Measurements from ENCODE around the gene PAQR5.
"Not testable (repeated sequence)": the region's sequence is repeated elsewhere in the genome, so short reads cannot be mapped to it uniquely, and the experiment has no call there.

PAQR5 gene

DNA sequence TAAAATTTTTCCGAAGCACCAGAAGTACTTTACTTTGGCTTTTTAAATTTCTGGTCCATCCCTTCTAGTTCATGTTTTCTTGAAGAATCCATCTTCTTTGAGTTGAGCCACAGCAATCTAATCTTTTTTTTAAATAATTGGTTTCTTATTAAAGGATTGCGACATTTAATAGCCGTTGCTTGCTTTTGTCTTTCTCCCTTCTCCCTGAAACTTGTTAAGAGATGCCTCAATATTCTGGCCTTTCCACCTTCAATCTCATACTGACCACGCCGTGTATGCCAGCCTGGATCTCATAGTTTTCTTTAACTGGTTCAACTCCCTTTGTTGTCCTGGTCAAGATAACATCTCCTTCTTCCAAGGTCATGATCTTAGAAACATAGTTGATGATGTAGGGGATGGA is 135.5 kb downstream of the PAQR5 start:
- DNase-seq: no peak

GRCh38 chr15:69434679-69435078 is 136.0 kb downstream of the PAQR5 start:
- no peak for DNase-seq

DNA sequence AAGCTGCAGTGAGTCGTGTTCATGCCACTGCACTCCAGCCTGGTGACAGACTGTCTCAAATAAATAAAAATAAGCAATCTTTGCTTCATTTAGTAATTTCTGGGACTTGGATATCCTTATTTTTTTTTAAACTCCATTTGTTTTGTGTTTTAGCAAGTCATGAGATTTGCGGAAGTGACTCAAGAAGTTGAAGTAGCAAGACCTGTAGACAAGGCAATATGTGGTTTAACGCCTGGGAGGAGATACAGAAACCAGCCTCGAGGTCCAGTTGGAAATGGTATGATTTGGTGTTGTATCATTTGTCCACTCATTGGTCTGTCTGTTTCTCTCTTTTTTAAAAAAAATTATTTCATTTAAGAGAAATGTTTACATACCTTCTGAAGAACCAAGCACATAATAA is 137.3 kb downstream of the PAQR5 start:
- no peak for DNase-seq

DNA sequence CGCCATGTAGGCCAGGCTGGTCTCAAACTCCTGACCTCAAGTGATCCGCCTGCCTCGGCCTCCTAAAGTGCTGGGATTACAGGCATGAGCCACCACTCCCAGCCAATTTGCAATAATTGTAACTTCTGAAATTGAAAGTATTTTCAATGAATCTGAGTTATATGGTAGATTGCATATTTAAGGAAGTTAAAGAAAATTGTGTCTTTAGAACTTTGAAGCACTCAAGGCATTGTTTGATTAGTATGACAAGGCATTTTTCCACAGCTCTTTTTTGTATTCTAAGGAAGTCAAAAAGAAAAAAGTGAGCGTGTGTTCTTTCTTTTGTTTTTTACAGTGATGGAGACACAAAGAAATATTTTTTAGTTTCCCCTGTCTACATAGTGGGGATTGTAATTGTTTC is 138.2 kb downstream of the PAQR5 start:
- no peak for DNase-seq

- no peak for DNase-seq
Observed at GRCh38 chr15:69439623-69440022, 140.9 kb downstream of the PAQR5 start.

DNA sequence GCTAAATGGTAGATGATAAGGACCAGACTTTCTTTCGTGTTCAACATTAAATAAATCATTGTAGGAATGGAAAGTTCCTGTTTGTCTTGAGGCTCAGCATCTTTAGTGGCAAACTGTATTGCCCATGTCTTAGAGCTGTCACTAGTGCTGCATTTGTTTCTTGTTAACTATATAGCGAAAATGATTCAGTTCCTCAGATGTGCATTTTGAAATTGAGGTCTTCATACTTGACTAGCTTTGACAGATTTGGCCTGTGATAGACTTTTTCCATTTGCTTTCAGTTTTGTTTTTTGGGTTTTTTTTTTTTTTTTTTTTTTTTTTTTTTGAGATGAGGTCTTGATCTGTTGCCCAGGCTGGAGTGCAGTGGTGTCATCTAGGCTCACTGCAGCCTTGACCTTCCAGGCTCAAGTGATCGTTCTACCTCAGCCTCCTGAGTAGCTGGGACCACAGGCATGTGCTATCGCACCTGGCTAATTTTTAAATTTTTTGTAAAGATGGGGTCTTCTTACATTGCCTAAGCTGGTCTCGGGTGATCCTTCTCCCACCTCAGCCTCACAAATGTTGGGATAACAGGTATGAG is 144.4 kb downstream of the PAQR5 start:
- no peak for DNase-seq

DNA sequence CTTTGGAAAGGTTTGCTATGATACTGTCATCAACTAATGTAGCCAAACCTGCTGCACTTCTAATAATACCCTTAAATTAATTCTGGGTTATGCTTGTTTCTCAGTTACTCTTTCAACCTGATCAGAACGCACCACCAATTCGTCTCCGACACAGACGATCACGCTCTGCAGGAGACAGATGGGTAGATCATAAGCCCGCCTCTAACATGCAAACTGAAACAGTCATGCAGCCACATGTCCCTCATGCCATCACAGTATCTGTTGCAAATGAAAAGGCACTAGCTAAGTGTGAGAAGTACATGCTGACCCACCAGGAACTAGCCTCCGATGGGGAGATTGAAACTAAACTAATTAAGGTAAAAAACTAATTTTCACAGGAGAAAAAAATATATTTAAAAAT is 146.0 kb downstream of the PAQR5 start:
- DNase-seq: no peak

GRCh38 chr15:69446953-69447352 is 148.2 kb downstream of the PAQR5 start:
- no peak for DNase-seq

- not testable (repeated sequence) for DNase-seq
Observed at GRCh38 chr15:69450221-69450620, 151.5 kb downstream of the PAQR5 start.

DNA sequence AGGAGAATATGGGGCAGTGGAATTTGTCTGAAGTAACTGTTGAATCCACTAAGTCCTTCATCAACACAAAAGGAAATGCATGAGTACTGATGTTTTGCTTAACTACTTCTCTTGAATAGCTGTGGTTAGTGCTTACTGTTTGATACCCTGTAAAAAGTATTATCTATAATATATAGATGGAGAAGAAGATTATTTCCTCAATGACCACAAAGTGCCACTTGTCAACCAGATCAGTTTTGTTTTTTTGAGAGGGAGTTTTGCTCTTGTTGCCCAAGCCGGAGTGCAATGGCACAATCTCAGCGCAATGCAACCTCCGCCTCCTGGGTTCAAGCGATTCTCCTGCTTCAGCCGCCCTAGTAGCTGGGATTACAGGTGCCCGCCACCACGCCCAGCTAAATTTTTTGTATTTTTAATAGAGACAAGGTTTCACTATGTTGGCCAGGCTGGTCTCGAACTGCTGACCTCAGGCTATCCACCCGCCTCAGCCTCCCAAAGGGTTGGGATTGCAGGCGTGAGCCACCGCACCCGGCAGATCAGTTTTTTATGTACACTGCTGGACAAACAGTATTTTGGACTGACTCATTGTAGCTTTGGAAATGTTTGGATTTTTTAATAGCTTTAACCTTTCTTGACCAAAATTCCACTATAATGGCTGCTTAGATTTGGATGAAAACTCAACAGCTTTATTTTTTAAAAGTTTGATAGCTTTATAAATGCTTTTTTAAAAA is 152.4 kb downstream of the PAQR5 start:
- no peak for DNase-seq

GRCh38 chr15:69451951-69452691 is 153.4 kb downstream of the PAQR5 start:
- peak; percentile 88 for DNase-seq

- DNase-seq: peak; percentile 98
Observed at GRCh38 chr15:69452692-69453521, 154.2 kb downstream of the PAQR5 start, which contains the start of gene RPLP1. TSS of gene RPLP1 (plus strand) at chr15:69452818. CDS start at chr15:69452949, 131 bp downstream.

- DNase-seq: no peak
Observed at GRCh38 chr15:69454953-69455352, 156.2 kb downstream of the PAQR5 start.

DNA sequence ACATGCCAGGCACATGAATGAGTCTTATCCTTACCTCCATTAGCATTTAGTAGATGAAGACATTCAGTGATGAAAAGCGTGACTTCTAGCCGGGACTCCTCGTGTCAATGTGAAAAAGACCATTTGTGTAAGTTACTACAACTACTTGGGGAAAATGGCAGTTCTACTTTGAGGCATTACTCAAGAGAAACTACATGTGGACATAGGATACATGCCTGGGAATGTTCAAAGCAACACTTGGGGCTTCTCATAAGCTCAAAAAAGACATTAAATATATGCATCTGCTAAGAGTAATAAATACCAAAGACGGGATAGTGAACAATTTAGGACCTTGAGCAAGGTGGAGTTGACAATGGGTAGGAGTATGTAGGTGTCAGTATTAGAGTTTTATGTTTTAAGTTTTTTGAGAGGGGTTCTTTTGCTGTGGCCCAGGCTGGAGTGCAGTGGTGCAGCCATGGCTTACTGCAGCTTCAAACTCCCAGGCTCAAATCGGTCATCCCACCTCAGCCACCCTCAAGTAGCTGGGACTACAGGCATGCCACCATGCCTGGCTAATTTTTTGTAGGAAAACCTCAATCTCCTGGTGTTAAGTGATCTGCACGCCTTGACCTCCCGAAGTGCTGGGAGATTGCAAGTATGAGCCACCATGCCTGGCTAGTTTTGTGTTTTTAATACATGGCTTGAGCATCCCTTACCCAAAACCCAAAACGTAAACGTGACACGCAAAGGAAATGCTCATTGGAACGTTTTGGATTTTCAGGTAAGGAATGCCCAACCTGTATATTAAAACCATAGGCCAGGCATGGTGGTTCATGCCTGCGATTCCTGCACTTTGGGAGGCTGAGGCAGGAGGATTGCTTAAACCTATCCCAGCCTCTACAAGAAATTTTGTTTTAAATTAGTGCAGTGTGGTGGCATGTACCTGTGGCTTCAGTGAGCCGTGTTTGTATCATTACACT is 157.8 kb downstream of the PAQR5 start:
- DNase-seq: peak; percentile 34

All from NCI-H82 (cell line).